Smooth muscle cell (in vitro differentiated cells): ENCODE data around the gene AMER3. TPM values are rescaled to one million over a fixed set of nuclear protein-coding genes. Genes with fewer than 3 reads are reported as not detected.

Source experiments
- DNase-seq: peaks from one replicate; lab custom pipeline; 2025; ENCODE audit not compliant: unreplicated experiment; lab: John Stamatoyannopoulos, UW
- H2AFZ ChIP-seq: fragments of 200-600 bp; sonication (generic); 2 replicates; pipeline ENCODE4 v1.6.0; 2016; ENCODE audit warnings: antibody characterized with exemption, low read depth, mild to moderate bottlenecking
- H3F3A ChIP-seq: fragments of 200-600 bp; sonication (generic); 2 replicates; pipeline ENCODE4 v1.6.0; 2017; ENCODE audit warnings: antibody characterized with exemption, low read depth
- H3K27ac ChIP-seq: fragments of 200-600 bp; sonication (generic); 2 replicates; pipeline ENCODE4 v1.5.1; 2016; ENCODE audit warnings: low read depth, mild to moderate bottlenecking
- H3K27me3 ChIP-seq: fragments of 200-600 bp; sonication (generic); 2 replicates; pipeline ENCODE4 v1.6.1; 2016; ENCODE audit warnings: low read depth, mild to moderate bottlenecking
- H3K36me3 ChIP-seq: fragments of 200-600 bp; sonication (generic); 2 replicates; pipeline ENCODE4 v1.5.1; 2016; ENCODE audit warnings: low read depth
- H3K4me1 ChIP-seq: fragments of 200-600 bp; sonication (generic); 2 replicates; pipeline ENCODE4 v1.5.1; 2016; ENCODE audit warnings: low read depth
- H3K4me2 ChIP-seq: fragments of 200-600 bp; sonication (generic); 2 replicates; pipeline ENCODE4 v1.6.0; 2016; ENCODE audit warnings: mild to moderate bottlenecking
- H3K4me3 ChIP-seq: fragments of 200-600 bp; sonication (generic); 2 replicates; pipeline ENCODE4 v1.5.1; 2016; ENCODE audit warnings: mild to moderate bottlenecking
- H3K79me2 ChIP-seq: fragments of 200-600 bp; sonication (generic); 2 replicates; pipeline ENCODE4 v1.6.0; 2016; ENCODE audit warnings: low read depth, mild to moderate bottlenecking
- H3K9ac ChIP-seq: fragments of 200-600 bp; sonication (generic); 2 replicates; pipeline ENCODE4 v1.6.0; 2016; ENCODE audit warnings: low read depth
- H3K9me3 ChIP-seq: fragments of 200-600 bp; sonication (generic); replicated peaks from 2 replicates; pipeline ENCODE4 v1.5.1; 2016; ENCODE audit warnings: low read depth
- H4K20me1 ChIP-seq: fragments of 200-600 bp; sonication (generic); 2 replicates; pipeline ENCODE4 v1.6.0; 2016; ENCODE audit warnings: low read depth
- WGBS: methylation state at CpG from one replicate; pipeline ENCODE4 v1.1.7; 2016; ENCODE audit warnings: low lambda C conversion rate; 5-methylcytosine and 5-hydroxymethylcytosine counted together
- polyA plus RNA-seq: library from polyadenylated mRNA; unstranded; fragments of >200 nt; fragmentation: Nextera tagmentation; extraction: Ambion mirVana; gene quantifications from 2 replicates; pipeline ENCODE4 v1.2.1, GENCODE V29; 2016
- total RNA-seq: library from RNA; depleted of rRNA; stranded (reverse); fragments of >200 nt; gene quantifications from 2 replicates; pipeline ENCODE4 v1.2.3, GENCODE V29; 2014
- TF ChIP-seq, protein P1 (sequence below): fragments of 200-600 bp; sonication (generic); IDR thresholded peaks from 2 replicates; pipeline ENCODE4 v1.5.1; 2017; ENCODE audit warnings: borderline replicate concordance, mild to moderate bottlenecking, antibody characterized with exemption; ENCODE audit not compliant: insufficient read depth, poor library complexity, severe bottlenecking

AMER3 gene
- total and polyA plus RNA-seq, 2 experiments from 2014 or later, result not detected

DNA sequence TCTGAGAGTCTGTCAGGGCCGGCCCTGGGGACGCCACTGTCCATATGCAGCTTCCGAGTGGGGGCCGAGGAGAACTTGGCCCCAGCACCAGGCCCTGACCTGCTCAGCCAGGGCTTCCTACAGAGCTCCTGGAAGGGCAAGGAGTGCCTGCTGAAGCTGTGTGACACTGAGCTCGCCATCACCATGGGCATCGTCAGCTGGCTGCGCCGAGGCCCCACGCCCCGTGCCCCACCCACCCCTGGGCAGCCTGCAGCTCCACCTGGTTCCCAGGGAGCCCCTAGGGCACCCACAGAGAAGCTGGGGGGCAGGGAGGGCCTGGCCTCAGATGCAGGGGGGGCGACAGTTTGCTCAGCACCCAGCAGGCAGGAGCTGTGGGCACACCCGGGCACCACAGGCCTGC is 8.1 kb downstream of the AMER3 start:
- WGBS, result 99% methylated on average over 6 of the region's 12 CpGs
- Histone ChIP-seq H3K79me2 (no peaks in the 10 kb centered on the region), H3K9me3 (no peaks in the 10 kb centered on the region), H4K20me1 (no peaks in the 10 kb centered on the region), H3K27me3 (peaks cover 18% of the 10 kb centered on the region), H3F3A (no peaks in the 10 kb centered on the region), H3K4me1 (no peaks in the 10 kb centered on the region), H3K9ac (no peak overlapping the region), H3K36me3 (no peaks in the 10 kb centered on the region), H3K4me3 (no peak overlapping the region), H3K4me2 (no peak overlapping the region), H3K27ac (no peak overlapping the region), H2AFZ (no peak overlapping the region)
- TF ChIP-seq, protein P1, sequence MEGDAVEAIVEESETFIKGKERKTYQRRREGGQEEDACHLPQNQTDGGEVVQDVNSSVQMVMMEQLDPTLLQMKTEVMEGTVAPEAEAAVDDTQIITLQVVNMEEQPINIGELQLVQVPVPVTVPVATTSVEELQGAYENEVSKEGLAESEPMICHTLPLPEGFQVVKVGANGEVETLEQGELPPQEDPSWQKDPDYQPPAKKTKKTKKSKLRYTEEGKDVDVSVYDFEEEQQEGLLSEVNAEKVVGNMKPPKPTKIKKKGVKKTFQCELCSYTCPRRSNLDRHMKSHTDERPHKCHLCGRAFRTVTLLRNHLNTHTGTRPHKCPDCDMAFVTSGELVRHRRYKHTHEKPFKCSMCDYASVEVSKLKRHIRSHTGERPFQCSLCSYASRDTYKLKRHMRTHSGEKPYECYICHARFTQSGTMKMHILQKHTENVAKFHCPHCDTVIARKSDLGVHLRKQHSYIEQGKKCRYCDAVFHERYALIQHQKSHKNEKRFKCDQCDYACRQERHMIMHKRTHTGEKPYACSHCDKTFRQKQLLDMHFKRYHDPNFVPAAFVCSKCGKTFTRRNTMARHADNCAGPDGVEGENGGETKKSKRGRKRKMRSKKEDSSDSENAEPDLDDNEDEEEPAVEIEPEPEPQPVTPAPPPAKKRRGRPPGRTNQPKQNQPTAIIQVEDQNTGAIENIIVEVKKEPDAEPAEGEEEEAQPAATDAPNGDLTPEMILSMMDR, result no peak
- DNase-seq, result no peak

DNA sequence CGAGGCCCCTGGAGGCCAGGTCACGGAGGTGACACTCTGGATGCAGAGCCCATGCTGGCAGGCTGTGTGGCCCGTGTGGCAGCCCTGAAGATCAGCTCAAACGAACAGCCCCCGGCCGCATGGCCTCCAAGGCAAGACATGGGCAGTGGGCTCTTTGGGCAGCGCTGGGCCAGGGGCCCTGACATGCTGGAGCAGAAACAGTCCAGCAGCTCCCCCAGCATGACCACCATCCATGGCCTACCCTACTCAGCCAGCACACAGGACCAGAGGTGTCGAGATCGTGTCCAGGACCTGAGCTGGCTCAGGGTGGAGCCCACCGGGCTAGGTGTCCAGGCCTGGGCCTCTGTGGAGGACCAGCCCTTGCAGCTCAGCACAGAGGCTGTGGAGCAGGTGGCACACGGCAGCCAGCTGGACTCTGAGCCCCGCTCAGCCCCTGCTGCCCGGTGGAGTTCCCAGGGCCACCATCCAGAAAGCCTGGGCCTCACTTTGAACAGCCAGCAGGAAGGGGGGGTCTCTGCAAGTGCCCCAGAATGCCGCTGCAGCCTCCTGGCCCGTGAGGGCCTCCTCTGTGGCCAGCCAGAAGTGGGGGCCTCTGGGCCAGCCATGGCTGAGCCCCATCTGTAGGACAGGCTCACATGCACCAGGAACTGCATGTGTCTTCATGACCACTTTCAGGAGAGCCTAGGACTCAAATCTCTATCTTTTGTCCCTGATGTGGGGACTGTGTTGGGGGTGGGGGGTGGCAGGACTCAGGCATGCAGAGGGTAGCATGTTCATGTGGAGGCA is 8.9 kb downstream of the AMER3 start:
- Histone ChIP-seq H3K9me3 (no peaks in the 10 kb centered on the region), H3K79me2 (no peaks in the 10 kb centered on the region), H3K4me3 (no peak overlapping the region), H3K27ac (no peak overlapping the region), H3K9ac (no peak overlapping the region), H3K36me3 (no peaks in the 10 kb centered on the region), H3K4me2 (no peak overlapping the region), H4K20me1 (no peaks in the 10 kb centered on the region), H3F3A (no peaks in the 10 kb centered on the region), H3K4me1 (no peaks in the 10 kb centered on the region), H2AFZ (no peak overlapping the region), H3K27me3 (peaks cover 10% of the 10 kb centered on the region)
- DNase-seq, result no peak
- whole genome bisulfite sequencing, result 94% methylated on average over 15 of the region's 15 CpGs
- TF ChIP-seq, protein P1, result no peak

DNA sequence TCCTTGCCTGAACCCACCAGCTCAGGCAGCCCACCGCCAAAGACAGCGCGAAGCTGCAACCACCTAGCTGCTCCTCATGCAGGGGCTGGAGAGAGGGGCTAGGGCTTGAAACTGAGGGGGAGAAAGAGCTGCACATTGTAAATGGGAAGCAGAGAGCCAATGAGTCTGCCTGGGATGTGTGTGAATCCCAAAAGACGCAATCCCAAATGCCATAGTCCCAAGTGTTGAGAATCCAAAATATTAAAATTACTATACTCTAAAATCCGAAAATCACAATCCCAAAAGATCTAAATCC is 9.4 kb downstream of the AMER3 start:
- TF ChIP-seq, protein P1, result no peak
- WGBS, result 88% methylated on average over 5 of the region's 5 CpGs
- no peaks in the 10 kb centered on the region for H3K79me2 ChIP-seq

DNA sequence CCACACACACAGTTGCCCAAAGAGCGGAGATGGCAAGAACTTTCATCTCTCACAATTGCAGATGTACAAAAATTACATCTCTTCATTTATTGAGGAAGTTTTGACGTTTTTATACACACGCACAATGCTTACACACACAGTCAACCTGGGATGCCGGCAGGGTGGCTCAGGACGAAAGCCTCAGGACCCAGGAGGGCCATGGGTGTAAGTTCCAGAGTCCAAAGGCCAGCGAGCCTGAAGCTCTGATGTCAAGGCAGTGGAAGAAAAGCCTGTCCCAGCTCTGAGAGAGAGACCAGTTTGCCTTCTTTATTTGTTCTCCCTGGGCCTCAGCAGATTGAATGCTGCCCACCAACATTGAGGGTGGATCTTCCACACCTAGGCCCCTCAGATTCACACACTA is 10.1 kb downstream of the AMER3 start:
- Histone ChIP-seq H3K4me2 (no peak overlapping the region), H3K9me3 (no peaks in the 10 kb centered on the region), H3K4me3 (no peak overlapping the region), H3F3A (no peaks in the 10 kb centered on the region), H3K27ac (no peak overlapping the region), H3K36me3 (no peaks in the 10 kb centered on the region), H3K79me2 (no peaks in the 10 kb centered on the region), H2AFZ (no peak overlapping the region), H3K27me3 (no peaks in the 10 kb centered on the region), H3K4me1 (no peaks in the 10 kb centered on the region), H3K9ac (no peak overlapping the region), H4K20me1 (no peaks in the 10 kb centered on the region)
- DNase-seq, result no peak
- TF ChIP-seq, protein P1, result no peak
- WGBS, result 93% methylated on average over 6 of the region's 6 CpGs

More for the DNA sequence above, 9.4 kb downstream of the AMER3 start:
- Histone ChIP-seq H3K9ac (no peak overlapping the region), H3K27ac (no peak overlapping the region), H3F3A (no peaks in the 10 kb centered on the region), H3K27me3 (peaks cover 5% of the 10 kb centered on the region), H3K4me3 (no peak overlapping the region), H2AFZ (no peak overlapping the region), H3K4me1 (no peaks in the 10 kb centered on the region), H3K4me2 (no peak overlapping the region), H3K36me3 (no peaks in the 10 kb centered on the region), H4K20me1 (no peaks in the 10 kb centered on the region), H3K9me3 (no peaks in the 10 kb centered on the region)
- no peak for DNase-seq
